Activated CD8-positive, alpha-beta memory T cell treated with anti-CD3 and anti-CD28 coated beads, Interleukin-2, amount 10 ng/mL, durations not matched to agents 7 days and 5 days (primary cell): ENCODE results near the gene FBXO7. TPM values are rescaled to one million over a fixed set of nuclear protein-coding genes. Genes with fewer than 3 reads are reported as not detected.

ENCODE experiments used
- ATAC-seq: fragments of 150-1000 bp; cut with Tn5 transposase; one replicate; pipeline ENCODE4 v1.10.0; 2021; ENCODE audit warnings: moderate library complexity
- CTCF ChIA-PET: fragments of 350-600 bp; sonication (Branson Sonifier 250); formaldehyde crosslinking; loops from one replicate; lab custom pipeline; 2021; ENCODE audit warnings: antibody characterized with exemption; lab: Charles Lee
- DNase-seq: peaks from one replicate; pipeline ENCODE4 v3.0.0-alpha.2; 2020
- H3K27ac Mint-ChIP-seq: one replicate; pipeline ENCODE4 v1.8.0; 2021; ENCODE audit warnings: mild to moderate bottlenecking, mixed read lengths
- H3K27me3 Mint-ChIP-seq: one replicate; pipeline ENCODE4 v1.8.0; 2021; ENCODE audit warnings: mixed read lengths
- H3K36me3 Mint-ChIP-seq: one replicate; pipeline ENCODE4 v1.8.0; 2021; ENCODE audit warnings: mild to moderate bottlenecking, mixed read lengths
- H3K4me1 Mint-ChIP-seq: one replicate; pipeline ENCODE4 v1.8.0; 2021; ENCODE audit warnings: mixed read lengths
- H3K4me3 Mint-ChIP-seq: one replicate; pipeline ENCODE4 v1.8.0; 2021; ENCODE audit warnings: mild to moderate bottlenecking, moderate library complexity, mixed read lengths
- H3K9me3 Mint-ChIP-seq: one replicate; pipeline ENCODE4 v1.8.0; 2022; ENCODE audit warnings: low read depth, mixed read lengths
- total RNA-seq, 2 experiments: library from RNA; stranded (reverse); gene quantifications; one replicate each; pipeline ENCODE4 v1.2.3, GENCODE V29; 2021

The FBXO7 gene
- total RNA-seq, 2 experiments from 2014 or later = 98.9 to 108 TPM

DNA sequence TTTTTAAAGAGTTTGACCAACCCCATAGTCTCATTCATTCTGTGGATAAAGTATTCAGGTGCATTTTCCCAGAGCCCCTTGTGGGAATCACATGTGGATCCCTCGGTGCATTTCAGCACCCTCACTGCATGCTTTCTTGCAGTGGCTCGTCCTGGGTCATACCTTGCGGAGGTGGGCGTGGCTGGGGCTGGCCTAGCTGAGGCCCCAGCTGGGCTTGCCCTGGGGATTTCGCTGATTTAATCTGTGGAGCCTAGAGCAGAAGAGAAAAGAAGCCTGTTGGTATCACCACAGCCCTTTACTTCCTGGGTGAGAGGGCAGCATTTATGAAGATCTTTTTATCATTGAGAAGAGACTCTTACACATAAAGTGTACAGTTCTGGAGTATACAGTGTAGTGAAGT is 53.1 kb downstream of the FBXO7 start:
- Mint-ChIP-seq H3K27ac (no peak overlapping the region), H3K4me3 (no peak overlapping the region), H3K9me3 (no peaks in the 10 kb centered on the region), H3K4me1 (no peaks in the 10 kb centered on the region), H3K27me3 (peaks cover 2% of the 10 kb centered on the region), H3K36me3 (no peaks in the 10 kb centered on the region)
- ATAC-seq (no peak), DNase-seq (no peak)
- CTCF ChIA-PET = interaction anchor here (1.0 to 3.3 kb wide), 2 partner anchors 269 to 521 kb away, joined by 3 to 41 read pairs; no protein-coding TSS in a partner anchor

DNA sequence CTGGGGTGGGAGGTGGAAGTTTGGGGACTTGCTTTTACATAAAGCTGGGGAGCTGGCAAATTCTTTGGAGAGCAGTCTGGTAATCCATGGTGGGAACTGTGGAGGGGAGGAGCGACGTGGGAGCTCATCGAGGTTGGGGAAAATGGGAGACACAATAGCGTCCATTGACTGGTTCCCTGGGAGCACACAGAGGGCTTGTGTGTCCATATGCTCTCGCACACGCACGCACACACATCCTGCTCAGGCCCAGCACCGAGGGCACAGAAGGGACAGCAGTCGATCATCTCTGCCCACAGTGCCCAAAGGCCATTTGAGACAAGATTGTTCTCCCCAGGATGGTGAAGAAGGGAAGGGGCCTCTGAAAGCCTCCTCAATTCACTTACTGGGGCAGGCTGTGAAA is 53.7 kb downstream of the FBXO7 start:
- H3K27me3 Mint-ChIP-seq = peaks cover 2% of the 10 kb centered on the region
- DNase-seq = no peak
- H3K4me3 Mint-ChIP-seq = no peak overlapping the region
- ATAC-seq = no peak
- no peak overlapping the region for H3K27ac Mint-ChIP-seq
- no peaks in the 10 kb centered on the region for H3K4me1 Mint-ChIP-seq
- H3K9me3 Mint-ChIP-seq = no peaks in the 10 kb centered on the region
- H3K36me3 Mint-ChIP-seq = no peaks in the 10 kb centered on the region
- CTCF ChIA-PET = interaction anchor here (0.9 to 3.3 kb wide), 8 partner anchors 10 to 521 kb away, joined by 3 to 41 read pairs (median 5); no protein-coding TSS in a partner anchor

DNA sequence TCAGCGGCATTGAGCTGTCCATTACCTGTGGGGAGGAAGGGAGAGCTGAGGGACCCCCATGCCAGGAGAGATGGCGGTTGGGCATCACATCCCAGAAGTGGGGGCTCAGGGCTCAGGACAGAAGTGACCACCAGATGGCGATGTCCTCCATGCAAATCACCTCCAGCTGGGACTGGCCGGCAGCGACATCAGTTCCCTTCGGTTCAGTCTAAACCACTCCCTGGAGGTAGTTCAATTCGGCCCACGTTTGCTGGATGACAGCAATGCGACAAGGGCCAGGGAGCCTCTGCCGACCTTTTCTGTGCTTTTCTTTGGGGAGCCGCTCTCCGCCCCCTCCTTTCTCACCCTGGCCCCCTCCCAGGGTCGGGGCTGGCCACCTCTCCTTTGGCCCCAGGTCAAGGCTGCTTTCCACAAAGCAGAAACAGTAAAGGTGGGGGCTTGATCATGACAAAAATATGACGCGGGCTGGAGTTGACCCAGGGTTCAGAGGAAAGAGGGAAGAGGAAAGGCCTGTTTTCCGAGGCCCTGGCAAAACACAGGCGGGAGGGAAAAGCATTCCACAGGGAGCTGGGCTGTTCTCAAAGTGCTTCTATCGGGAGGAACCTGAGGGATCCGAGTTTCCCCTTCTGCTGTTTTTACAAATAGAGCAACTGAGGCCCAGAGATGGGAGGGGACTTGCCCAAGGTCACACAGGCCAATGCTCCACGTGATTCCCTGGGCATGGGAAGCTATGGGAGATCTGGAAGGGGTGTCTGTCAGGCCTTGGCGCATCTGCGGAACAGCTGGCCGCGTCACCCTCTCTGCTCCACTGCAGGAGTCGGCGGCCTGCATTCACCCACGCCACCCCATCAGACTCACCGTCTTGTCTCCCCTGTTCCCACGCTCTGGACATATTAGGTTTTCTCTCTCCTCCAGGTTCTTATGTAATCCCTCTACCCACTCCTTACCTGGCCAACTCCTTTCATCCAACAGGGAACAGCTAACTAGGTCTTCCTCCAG is 54.7 kb downstream of the FBXO7 start:
- peak; percentile 76 for ATAC-seq
- no peak overlapping the region for H3K27ac Mint-ChIP-seq
- CTCF ChIA-PET = interaction anchor here (0.9 to 3.3 kb wide), 8 partner anchors 11 to 457 kb away, joined by 3 to 41 read pairs (median 5); no protein-coding TSS in a partner anchor
- peaks cover 2% of the 10 kb centered on the region for H3K27me3 Mint-ChIP-seq
- no peaks in the 10 kb centered on the region for H3K36me3 Mint-ChIP-seq
- H3K4me1 Mint-ChIP-seq = no peaks in the 10 kb centered on the region
- DNase-seq = peak; percentile 77
- no peaks in the 10 kb centered on the region for H3K9me3 Mint-ChIP-seq
- H3K4me3 Mint-ChIP-seq = no peak overlapping the region

- DNase-seq (no peak), ATAC-seq (no peak)
- Mint-ChIP-seq H3K27ac (no peak overlapping the region), H3K4me1 (no peaks in the 10 kb centered on the region), H3K4me3 (no peak overlapping the region), H3K36me3 (no peaks in the 10 kb centered on the region), H3K9me3 (no peaks in the 10 kb centered on the region), H3K27me3 (no peaks in the 10 kb centered on the region)
- CTCF ChIA-PET = interaction anchor here (1.2 kb wide), 1 partner anchor 266 kb away, joined by 5 read pairs; no protein-coding TSS in a partner anchor
Measured at GRCh38 chr22:32531228-32531627, 56.6 kb downstream of the FBXO7 start.

- CTCF ChIA-PET = interaction anchor here (1.2 kb wide), 1 partner anchor 265 kb away, joined by 5 read pairs; no protein-coding TSS in a partner anchor
- no peaks in the 10 kb centered on the region for H3K36me3 Mint-ChIP-seq
- no peak overlapping the region for H3K27ac Mint-ChIP-seq
- H3K27me3 Mint-ChIP-seq = no peaks in the 10 kb centered on the region
- H3K4me3 Mint-ChIP-seq = no peak overlapping the region
- ATAC-seq = no peak
- no peaks in the 10 kb centered on the region for H3K4me1 Mint-ChIP-seq
- DNase-seq = no peak
- H3K9me3 Mint-ChIP-seq = no peaks in the 10 kb centered on the region
Measured at GRCh38 chr22:32531931-32532819, 57.6 kb downstream of the FBXO7 start.

GRCh38 chr22:32532820-32533128 is 58.2 kb downstream of the FBXO7 start:
- Mint-ChIP-seq H3K36me3 (no peaks in the 10 kb centered on the region), H3K9me3 (no peaks in the 10 kb centered on the region), H3K4me1 (no peaks in the 10 kb centered on the region), H3K27ac (no peak overlapping the region), H3K4me3 (no peak overlapping the region), H3K27me3 (no peaks in the 10 kb centered on the region)
- ATAC-seq (no peak), DNase-seq (no peak)
- CTCF ChIA-PET = no interaction called here

GRCh38 chr22:32533265-32534111 is 58.9 kb downstream of the FBXO7 start:
- no peaks in the 10 kb centered on the region for H3K27me3 Mint-ChIP-seq
- no peak for ATAC-seq

GRCh38 chr22:32534252-32535235 is 59.9 kb downstream of the FBXO7 start:
- H3K36me3 Mint-ChIP-seq = no peaks in the 10 kb centered on the region

More at GRCh38 chr22:32533265-32534111, 58.9 kb downstream of the FBXO7 start:
- CTCF ChIA-PET = no interaction called here
- DNase-seq = no peak
- no peak overlapping the region for H3K4me3 Mint-ChIP-seq
- H3K4me1 Mint-ChIP-seq = no peaks in the 10 kb centered on the region
- H3K27ac Mint-ChIP-seq = no peak overlapping the region
- H3K9me3 Mint-ChIP-seq = no peaks in the 10 kb centered on the region
- H3K36me3 Mint-ChIP-seq = no peaks in the 10 kb centered on the region

GRCh38 chr22:32535531-32536190 is 61.0 kb downstream of the FBXO7 start:
- Mint-ChIP-seq H3K27me3 (peaks cover 4% of the 10 kb centered on the region), H3K4me1 (peaks cover 1% of the 10 kb centered on the region), H3K27ac (no peak overlapping the region), H3K9me3 (no peaks in the 10 kb centered on the region), H3K36me3 (no peaks in the 10 kb centered on the region), H3K4me3 (no peak overlapping the region)
- ATAC-seq (no peak), DNase-seq (no peak)
- CTCF ChIA-PET = no interaction called here

More at GRCh38 chr22:32534252-32535235, 59.9 kb downstream of the FBXO7 start:
- H3K27me3 Mint-ChIP-seq = peaks cover 1% of the 10 kb centered on the region
- ATAC-seq (no peak), DNase-seq (no peak)
- CTCF ChIA-PET = no interaction called here
- peaks cover under 1% of the 10 kb centered on the region for H3K4me1 Mint-ChIP-seq
- H3K4me3 Mint-ChIP-seq = no peak overlapping the region
- H3K9me3 Mint-ChIP-seq = no peaks in the 10 kb centered on the region
- no peak overlapping the region for H3K27ac Mint-ChIP-seq

GRCh38 chr22:32536352-32536751 is 61.7 kb downstream of the FBXO7 start:
- CTCF ChIA-PET = no interaction called here
- Mint-ChIP-seq H3K9me3 (no peaks in the 10 kb centered on the region), H3K27me3 (peaks cover 4% of the 10 kb centered on the region), H3K27ac (no peak overlapping the region), H3K36me3 (no peaks in the 10 kb centered on the region), H3K4me3 (no peak overlapping the region), H3K4me1 (peaks cover 1% of the 10 kb centered on the region)
- DNase-seq = no peak
- ATAC-seq = no peak

- Mint-ChIP-seq H3K27ac (no peak overlapping the region), H3K4me1 (peaks cover 1% of the 10 kb centered on the region), H3K36me3 (no peaks in the 10 kb centered on the region), H3K4me3 (no peak overlapping the region), H3K27me3 (peaks cover 4% of the 10 kb centered on the region), H3K9me3 (no peaks in the 10 kb centered on the region)
- no peak for DNase-seq
- CTCF ChIA-PET = no interaction called here
- ATAC-seq = no peak
Measured at GRCh38 chr22:32538521-32538920, 63.9 kb downstream of the FBXO7 start.
